GM23338 (cell line): ENCODE results near the gene TSPAN1. TPM values are rescaled to one million over a fixed set of nuclear protein-coding genes. Genes with fewer than 3 reads are reported as not detected.

Source experiments
- ATAC-seq: fragments of 200-7000 bp; cut with Tn5 transposase; 3 replicates; pipeline ENCODE4 v1.9.1; 2020
- DNase-seq: peaks from one replicate; pipeline ENCODE4 v3.0.0-alpha.2; 2015; ENCODE audit warnings: low spot score
- H2AFZ ChIP-seq: fragments of 200-600 bp; sonication (generic); 2 replicates; pipeline ENCODE4 v1.8.0; 2016; ENCODE audit warnings: antibody characterized with exemption, mild to moderate bottlenecking, moderate library complexity
- H3F3A ChIP-seq: fragments of 200-600 bp; sonication (generic); replicated peaks from 2 replicates; pipeline ENCODE4 v1.8.0; 2017; ENCODE audit warnings: antibody characterized with exemption, mixed run types, low read depth
- H3K27ac ChIP-seq: fragments of 200-600 bp; sonication (generic); 2 replicates; pipeline ENCODE4 v1.6.1; 2016; ENCODE audit warnings: low read depth
- H3K27me3 ChIP-seq: fragments of 200-600 bp; sonication (generic); 2 replicates; pipeline ENCODE4 v1.8.0; 2016; ENCODE audit warnings: mild to moderate bottlenecking, mixed run types, moderate library complexity; ENCODE audit not compliant: insufficient read depth
- H3K36me3 ChIP-seq: fragments of 200-600 bp; sonication (generic); 2 replicates; pipeline ENCODE4 v1.8.0; 2016; ENCODE audit warnings: mild to moderate bottlenecking; ENCODE audit not compliant: insufficient read depth
- H3K4me1 ChIP-seq: fragments of 200-600 bp; sonication (generic); 2 replicates; pipeline ENCODE4 v1.8.0; 2016; ENCODE audit warnings: mild to moderate bottlenecking, moderate library complexity; ENCODE audit not compliant: insufficient read depth
- H3K4me2 ChIP-seq: fragments of 200-600 bp; sonication (generic); 2 replicates; pipeline ENCODE4 v1.7.1; 2017; ENCODE audit warnings: mixed run types
- H3K4me3 ChIP-seq: fragments of 200-600 bp; sonication (generic); 2 replicates; pipeline ENCODE4 v1.6.1; 2016; ENCODE audit warnings: mixed run types
- H3K79me2 ChIP-seq: fragments of 200-600 bp; sonication (generic); replicated peaks from 2 replicates; pipeline ENCODE4 v1.8.0; 2017; ENCODE audit warnings: mild to moderate bottlenecking; ENCODE audit not compliant: insufficient read depth
- H3K9me2 ChIP-seq: fragments of 200-600 bp; sonication (generic); 2 replicates; pipeline ENCODE4 v1.8.0; 2017; ENCODE audit not compliant: insufficient read depth
- H4K20me1 ChIP-seq: fragments of 200-600 bp; sonication (generic); replicated peaks from 2 replicates; pipeline ENCODE4 v1.8.0; 2017; ENCODE audit warnings: mild to moderate bottlenecking; ENCODE audit not compliant: insufficient read depth
- H3K27ac Mint-ChIP-seq: 2 replicates; pipeline ENCODE4 v1.8.0; 2020; ENCODE audit warnings: inconsistent platforms, mild to moderate bottlenecking, moderate library complexity, mixed read lengths
- H3K27me3 Mint-ChIP-seq: 3 replicates; pipeline ENCODE4 v1.8.0; 2022; ENCODE audit warnings: low read depth, mild to moderate bottlenecking, moderate library complexity, mixed read lengths, inconsistent platforms; ENCODE audit not compliant: insufficient read depth, poor library complexity
- H3K36me3 Mint-ChIP-seq: 3 replicates; pipeline ENCODE4 v1.8.0; 2021; ENCODE audit warnings: low read depth, mild to moderate bottlenecking, inconsistent platforms, moderate library complexity, mixed read lengths
- H3K4me1 Mint-ChIP-seq: 3 replicates; pipeline ENCODE4 v1.8.0; 2020; ENCODE audit warnings: mild to moderate bottlenecking, inconsistent platforms, mixed read lengths
- H3K4me3 Mint-ChIP-seq: 3 replicates; pipeline ENCODE4 v1.8.0; 2021; ENCODE audit warnings: moderate library complexity, mild to moderate bottlenecking, inconsistent platforms, mixed read lengths
- H3K9me3 Mint-ChIP-seq: 3 replicates; pipeline ENCODE4 v1.8.0; 2020; ENCODE audit warnings: moderate library complexity, mild to moderate bottlenecking, inconsistent platforms, mixed read lengths
- CREB1 ChIP-seq: fragments of 250-450 bp; sonication (Bioruptor Pico); IDR thresholded peaks from 2 replicates; pipeline ENCODE4 v1.5.0; 2020; ENCODE audit warnings: low read depth, mild to moderate bottlenecking, moderate library complexity
- EZH2 ChIP-seq: fragments of 200-600 bp; sonication (generic); IDR thresholded peaks from one replicate; pipeline ENCODE4 v1.8.0; 2017; ENCODE audit warnings: antibody characterized with exemption, mild to moderate bottlenecking, low read depth; ENCODE audit not compliant: unreplicated experiment
- EZH2phosphoT487 ChIP-seq: fragments of 200-600 bp; sonication (generic); IDR thresholded peaks from one replicate; pipeline ENCODE4 v1.8.1; 2018; ENCODE audit warnings: antibody characterized with exemption; ENCODE audit not compliant: unreplicated experiment
- JUNB ChIP-seq: IDR thresholded peaks from one replicate; pipeline ENCODE4 v1.6.1; 2016; ENCODE audit warnings: antibody characterized with exemption; ENCODE audit not compliant: unreplicated experiment
- NANOG ChIP-seq: IDR thresholded peaks from 2 replicates; pipeline ENCODE4 v1.6.1; 2016; ENCODE audit warnings: antibody characterized with exemption, borderline replicate concordance
- POLR2AphosphoS5 ChIP-seq: IDR thresholded peaks from 2 replicates; pipeline ENCODE4 v1.6.1; 2016; ENCODE audit warnings: antibody characterized with exemption, low read depth
- STAT1 ChIP-seq: IDR thresholded peaks from one replicate; pipeline ENCODE4 v1.6.1; 2016; ENCODE audit warnings: antibody characterized with exemption; ENCODE audit not compliant: unreplicated experiment
- ZNF114 ChIP-seq: fragments of 250-450 bp; sonication (Bioruptor Pico); IDR thresholded peaks from 2 replicates; pipeline ENCODE4 v1.5.0; 2020; ENCODE audit warnings: mild to moderate bottlenecking, moderate library complexity
- ZNF331 ChIP-seq: fragments of 250-450 bp; sonication (Bioruptor Pico); IDR thresholded peaks from 2 replicates; pipeline ENCODE4 v1.5.0; 2020; ENCODE audit warnings: low read depth, mild to moderate bottlenecking, moderate library complexity
- polyA plus RNA-seq: library from polyadenylated mRNA; unstranded; fragments of >200 nt; fragmentation: Nextera tagmentation; extraction: Ambion mirVana; gene quantifications from 2 replicates; pipeline ENCODE4 v1.2.1, GENCODE V29; 2016
- total RNA-seq: library from RNA; depleted of rRNA; stranded (reverse); fragments of >200 nt; shearing (Covaris generic); gene quantifications from 2 replicates; pipeline ENCODE4 v1.2.3, GENCODE V29; 2014
- TF ChIP-seq, protein P1 (sequence below): IDR thresholded peaks from one replicate; pipeline ENCODE4 v1.6.1; 2018; ENCODE audit warnings: antibody characterized with exemption; ENCODE audit not compliant: unreplicated experiment
- TF ChIP-seq, protein P2 (sequence below): IDR thresholded peaks from 2 replicates; pipeline ENCODE4 v1.6.1; 2016; ENCODE audit warnings: antibody characterized with exemption
- TF ChIP-seq, protein P3 (sequence below), 2 experiments: fragments of 200-600 bp in 1 of 2; sonication (generic) in 1 of 2; conservative IDR thresholded peaks; 2 replicates each; pipeline versions ENCODE4 v1.5.1 to v1.6.1; 2016 to 2017; ENCODE audit warnings: antibody characterized with exemption in 2 of 2, low read depth in 2 of 2, mild to moderate bottlenecking in 2 of 2, moderate library complexity in 1 of 2

The TSPAN1 gene
- total and polyA plus RNA-seq, 2 experiments from 2014 or later = not detected

DNA sequence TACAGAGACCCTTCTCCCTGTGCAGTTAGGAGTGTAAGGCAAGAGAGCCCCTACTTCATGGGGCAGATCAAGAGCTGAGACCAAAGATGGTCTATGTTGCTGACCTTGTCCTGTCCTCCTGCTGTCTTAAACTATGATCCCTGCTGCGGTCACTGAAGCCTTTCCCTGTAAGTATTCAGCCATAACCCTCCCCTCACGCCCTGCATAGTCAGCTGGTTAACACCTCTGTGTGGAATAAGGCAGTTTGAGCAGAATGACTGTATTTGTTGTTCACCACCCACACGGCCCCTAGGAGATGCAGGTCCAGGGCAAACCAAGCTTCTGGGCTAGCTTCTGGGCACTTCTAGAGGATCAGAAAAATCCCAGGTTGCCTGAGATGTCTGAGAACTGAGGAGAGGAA lies 356 bp downstream of the TSPAN1 start (continued):
- TF ChIP-seq, protein P1, sequence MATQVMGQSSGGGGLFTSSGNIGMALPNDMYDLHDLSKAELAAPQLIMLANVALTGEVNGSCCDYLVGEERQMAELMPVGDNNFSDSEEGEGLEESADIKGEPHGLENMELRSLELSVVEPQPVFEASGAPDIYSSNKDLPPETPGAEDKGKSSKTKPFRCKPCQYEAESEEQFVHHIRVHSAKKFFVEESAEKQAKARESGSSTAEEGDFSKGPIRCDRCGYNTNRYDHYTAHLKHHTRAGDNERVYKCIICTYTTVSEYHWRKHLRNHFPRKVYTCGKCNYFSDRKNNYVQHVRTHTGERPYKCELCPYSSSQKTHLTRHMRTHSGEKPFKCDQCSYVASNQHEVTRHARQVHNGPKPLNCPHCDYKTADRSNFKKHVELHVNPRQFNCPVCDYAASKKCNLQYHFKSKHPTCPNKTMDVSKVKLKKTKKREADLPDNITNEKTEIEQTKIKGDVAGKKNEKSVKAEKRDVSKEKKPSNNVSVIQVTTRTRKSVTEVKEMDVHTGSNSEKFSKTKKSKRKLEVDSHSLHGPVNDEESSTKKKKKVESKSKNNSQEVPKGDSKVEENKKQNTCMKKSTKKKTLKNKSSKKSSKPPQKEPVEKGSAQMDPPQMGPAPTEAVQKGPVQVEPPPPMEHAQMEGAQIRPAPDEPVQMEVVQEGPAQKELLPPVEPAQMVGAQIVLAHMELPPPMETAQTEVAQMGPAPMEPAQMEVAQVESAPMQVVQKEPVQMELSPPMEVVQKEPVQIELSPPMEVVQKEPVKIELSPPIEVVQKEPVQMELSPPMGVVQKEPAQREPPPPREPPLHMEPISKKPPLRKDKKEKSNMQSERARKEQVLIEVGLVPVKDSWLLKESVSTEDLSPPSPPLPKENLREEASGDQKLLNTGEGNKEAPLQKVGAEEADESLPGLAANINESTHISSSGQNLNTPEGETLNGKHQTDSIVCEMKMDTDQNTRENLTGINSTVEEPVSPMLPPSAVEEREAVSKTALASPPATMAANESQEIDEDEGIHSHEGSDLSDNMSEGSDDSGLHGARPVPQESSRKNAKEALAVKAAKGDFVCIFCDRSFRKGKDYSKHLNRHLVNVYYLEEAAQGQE = no peak
- TF ChIP-seq CREB1 = no peak
- TF ChIP-seq ZNF331 = no peak
- TF ChIP-seq, protein P2, sequence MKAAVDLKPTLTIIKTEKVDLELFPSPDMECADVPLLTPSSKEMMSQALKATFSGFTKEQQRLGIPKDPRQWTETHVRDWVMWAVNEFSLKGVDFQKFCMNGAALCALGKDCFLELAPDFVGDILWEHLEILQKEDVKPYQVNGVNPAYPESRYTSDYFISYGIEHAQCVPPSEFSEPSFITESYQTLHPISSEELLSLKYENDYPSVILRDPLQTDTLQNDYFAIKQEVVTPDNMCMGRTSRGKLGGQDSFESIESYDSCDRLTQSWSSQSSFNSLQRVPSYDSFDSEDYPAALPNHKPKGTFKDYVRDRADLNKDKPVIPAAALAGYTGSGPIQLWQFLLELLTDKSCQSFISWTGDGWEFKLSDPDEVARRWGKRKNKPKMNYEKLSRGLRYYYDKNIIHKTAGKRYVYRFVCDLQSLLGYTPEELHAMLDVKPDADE = no peak
- TF ChIP-seq, protein P3, sequence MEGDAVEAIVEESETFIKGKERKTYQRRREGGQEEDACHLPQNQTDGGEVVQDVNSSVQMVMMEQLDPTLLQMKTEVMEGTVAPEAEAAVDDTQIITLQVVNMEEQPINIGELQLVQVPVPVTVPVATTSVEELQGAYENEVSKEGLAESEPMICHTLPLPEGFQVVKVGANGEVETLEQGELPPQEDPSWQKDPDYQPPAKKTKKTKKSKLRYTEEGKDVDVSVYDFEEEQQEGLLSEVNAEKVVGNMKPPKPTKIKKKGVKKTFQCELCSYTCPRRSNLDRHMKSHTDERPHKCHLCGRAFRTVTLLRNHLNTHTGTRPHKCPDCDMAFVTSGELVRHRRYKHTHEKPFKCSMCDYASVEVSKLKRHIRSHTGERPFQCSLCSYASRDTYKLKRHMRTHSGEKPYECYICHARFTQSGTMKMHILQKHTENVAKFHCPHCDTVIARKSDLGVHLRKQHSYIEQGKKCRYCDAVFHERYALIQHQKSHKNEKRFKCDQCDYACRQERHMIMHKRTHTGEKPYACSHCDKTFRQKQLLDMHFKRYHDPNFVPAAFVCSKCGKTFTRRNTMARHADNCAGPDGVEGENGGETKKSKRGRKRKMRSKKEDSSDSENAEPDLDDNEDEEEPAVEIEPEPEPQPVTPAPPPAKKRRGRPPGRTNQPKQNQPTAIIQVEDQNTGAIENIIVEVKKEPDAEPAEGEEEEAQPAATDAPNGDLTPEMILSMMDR (conservative IDR thresholded peaks at IDR 0.05; ENCODE audit: low read depth in 2 of 2) = no peak
- no peak for TF ChIP-seq ZNF114 (CRISPR knock-in tag)
- no peak for TF ChIP-seq POLR2AphosphoS5
- TF ChIP-seq STAT1 = no peak
- TF ChIP-seq EZH2 = no peak
- no peak for TF ChIP-seq NANOG
- TF ChIP-seq JUNB = no peak

DNA sequence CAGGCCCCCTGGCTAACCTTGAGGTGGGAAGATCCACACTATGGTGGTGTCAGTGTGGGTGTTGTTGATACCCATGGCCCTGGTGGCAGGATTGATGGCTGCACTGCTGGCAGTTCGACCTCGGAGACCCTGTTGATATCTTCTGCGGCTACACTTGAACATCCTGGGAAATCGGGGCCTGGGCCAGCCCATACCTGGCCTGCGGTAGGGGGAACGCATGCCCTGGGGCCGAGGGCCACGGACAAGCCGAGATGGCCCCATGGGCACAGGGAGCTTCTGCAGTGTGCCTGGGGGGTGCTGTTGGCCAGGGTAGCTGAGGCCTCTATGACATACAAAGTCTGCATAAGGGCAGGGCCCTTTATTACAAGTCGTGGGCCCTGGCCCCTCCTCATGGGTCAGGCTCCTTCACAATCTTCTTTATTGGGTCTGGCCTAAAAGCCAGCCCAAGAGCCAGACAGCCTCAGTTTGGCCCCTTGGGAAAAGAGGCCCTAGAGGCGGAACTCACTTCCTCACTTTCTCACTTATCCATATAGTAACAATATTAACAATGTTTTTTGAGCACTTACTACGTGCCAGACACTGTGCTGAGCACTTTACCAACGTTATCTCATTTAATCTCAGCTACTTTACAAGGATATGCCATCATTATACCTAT lies 1.5 kb downstream of the TSPAN1 start, which contains the start of gene P3R3URF:
P3R3URF (minus strand) TSS at position 278 of the 655 bp plus-strand sequence; CDS start at position 261, 17 bp downstream.
- Mint-ChIP-seq H3K27me3 (no peaks in the 10 kb centered on the region), H3K9me3 (no peaks in the 10 kb centered on the region), H3K27ac (no peak within 1 kb of the TSS), H3K4me3 (no peak within 1 kb of the TSS), H3K4me1 (peaks cover 16% of the 10 kb centered on the region), H3K36me3 (no peaks in the 10 kb centered on the region)
- DNase-seq (no peak), ATAC-seq (no peak)
- Histone ChIP-seq H3F3A (no peaks in the 10 kb centered on the region), H3K9me2 (no peaks in the 10 kb centered on the region), H4K20me1 (no peaks in the 10 kb centered on the region), H3K4me2 (no peak within 1 kb of the TSS), H3K27me3 (0 out of 2 replicates have a peak, but pooled peaks cover 1% of the 10 kb centered on the region), H3K36me3 (no peaks in the 10 kb centered on the region), H2AFZ (peak within 1 kb of the TSS; percentile 78), H3K4me1 (peaks cover 16% of the 10 kb centered on the region; the same call in 1 of the 2 replicates), H3K27ac (no peak within 1 kb of the TSS), H3K79me2 (no peaks in the 10 kb centered on the region), H3K4me3 (no peak within 1 kb of the TSS)
- TF ChIP-seq CREB1 = no peak
- no peak for TF ChIP-seq ZNF331
- TF ChIP-seq, protein P2 = no peak
- TF ChIP-seq POLR2AphosphoS5 = no peak
- TF ChIP-seq STAT1 = no peak
- TF ChIP-seq EZH2phosphoT487 = no peak
- TF ChIP-seq NANOG = no peak
- TF ChIP-seq ZNF114 (CRISPR knock-in tag) = no peak
- TF ChIP-seq EZH2 = no peak
